Right lobe of liver (tissue), 6 donors: ENCODE results near the gene CENPB. TPM values are rescaled to one million over a fixed set of nuclear protein-coding genes. Genes with fewer than 3 reads are reported as not detected.
A peak's percentile ranks its signal among the peaks of the same experiment; 100 is the strongest.

Experiments used
- ATAC-seq, 4 donors: fragments of 200-7000 bp; cut with Tn5 transposase; one replicate each; pipeline ENCODE4 v1.9.1; 2020; ENCODE audit warnings: mild to moderate bottlenecking in 4 of 4, moderate library complexity in 4 of 4
- DNase-seq, 3 donors: peaks; one replicate each; pipeline ENCODE4 v3.0.0-alpha.2; 2020
- H3K27ac ChIP-seq, 3 donors: fragments of 200-600 bp; one replicate each; pipeline ENCODE4 v1.8.0; 2022
- H3K27me3 ChIP-seq, 2 donors: fragments of 200-600 bp; one replicate each; pipeline ENCODE4 v1.8.0; 2022
- H3K36me3 ChIP-seq, 4 donors: fragments of 200-600 bp; sonication (generic) in 1 of 4; one replicate each; pipeline versions ENCODE4 v1.5.1 to v1.8.0; 2017 to 2022; ENCODE audit warnings: control low read depth in 1 of 4
- H3K4me1 ChIP-seq, 4 donors: fragments of 200-600 bp; sonication (generic) in 1 of 4; one replicate each; pipeline versions ENCODE4 v1.5.1 to v1.8.0; 2017 to 2022; ENCODE audit warnings: control low read depth in 1 of 4
- H3K4me3 ChIP-seq, 3 donors: fragments of 200-600 bp; one replicate each; pipeline ENCODE4 v1.8.0; 2022
- H3K9me3 ChIP-seq, 4 donors: fragments of 200-600 bp; sonication (generic) in 1 of 4; one replicate each; pipeline versions ENCODE4 v1.5.1 to v1.8.0; 2017 to 2022; ENCODE audit warnings: control low read depth in 1 of 4
- CTCF ChIP-seq, 4 donors: fragments of 200-600 bp in 3 of 4; fragments of 450-650 bp in 1 of 4; IDR thresholded peaks; one replicate each; pipeline versions ENCODE4 v1.5.1 to v1.8.0; 2016 to 2022; ENCODE audit warnings: antibody characterized with exemption in 4 of 4, mild to moderate bottlenecking in 2 of 4
- POLR2A ChIP-seq: fragments of 450-650 bp; IDR thresholded peaks from one replicate; pipeline ENCODE4 v1.6.1; 2017; ENCODE audit warnings: antibody characterized with exemption, mild to moderate bottlenecking
- WGBS: methylation state at CpG from one replicate; pipeline ENCODE4 v1.1.6; 2018; ENCODE audit warnings: low coverage, low lambda C conversion rate; ENCODE audit not compliant: insufficient coverage; ENCODE audit errors: missing lambda C conversion rate; 5-methylcytosine and 5-hydroxymethylcytosine counted together
- intact Hi-C, 2 donors: fragments of 100-400 bp; cut with DNase I; formaldehyde crosslinking; loops; one replicate each; pipeline versions ENCODE4 v1.11.2 to v1.14.1; 2022
- total RNA-seq, 6 experiments: library from RNA; depleted of rRNA in 2 of 6; stranded (reverse); fragments of >200 nt in 2 of 6; fragmentation: NEBNext Ultra II Directional in 3 of 6; extraction: Animal tissue kit (Norgen Biotek cat#: 25700) in 3 of 6; gene quantifications; one replicate each; pipeline versions ENCODE4 v1.1.0 to v1.2.4, GENCODE V29; 2016 to 2023
- donor health status: DM: no; HTN: yes; CAD: no.
- donor health status: DM: no; HTN: no; CAD: no.
- donor health status: DM: no; HTN: no; CAD: no.
- donor health status: DM: no; HTN: yes; CAD: no.
- donor health status: DM: no; HTN: yes; CAD: no.

CENPB gene
- total RNA-seq, 6 experiments from 2014 or later: 27.8 to 43.1 (median 31.6) TPM

- no peaks in the 10 kb centered on the region for H3K27me3 ChIP-seq
- DNase-seq (peak; percentile 99 to 100 (median 99)), ATAC-seq (peak; percentile 93 to 97 (median 96))
- H3K4me3 ChIP-seq: peak within 1 kb of the TSS; percentile 59 to 81 (median 75)
- TF ChIP-seq POLR2A: peak; percentile 52
- no peak for TF ChIP-seq CTCF (IDR thresholded peaks at IDR 0.05)
- H3K4me1 ChIP-seq: peaks cover 0 to 14% (median 4%) of the 10 kb centered on the region in 4 donors
- no peaks in the 10 kb centered on the region for H3K9me3 ChIP-seq
- peak within 1 kb of the TSS; percentile 56 to 73 (median 60) for H3K27ac ChIP-seq
- H3K36me3 ChIP-seq: no peaks in the 10 kb centered on the region
- WGBS: 0% methylated on average over 5 of the region's 80 CpGs
- intact Hi-C loops: no loop called here
These were observed 18.9 kb downstream of the CENPB start, which contains the start of gene ADISSP for GRCh38 chr20:3767427-3768341. TSS of gene ADISSP (minus strand) at chr20:3767753. CDS start at chr20:3760100, 7,653 bp downstream.

- DNase-seq: peak in 1 of 3 donors; percentile 38
- no peak overlapping the region for H3K27ac ChIP-seq
These were observed 19.5 kb downstream of the CENPB start for GRCh38 chr20:3767110-3767426.

GRCh38 chr20:3766422-3767109, 20.0 kb downstream of the CENPB start:
- H3K4me1 ChIP-seq: peaks cover 0 to 14% (median 4%) of the 10 kb centered on the region in 4 donors
- ATAC-seq: no peak
- H3K36me3 ChIP-seq: no peaks in the 10 kb centered on the region
- intact Hi-C loops: no loop called here
- H3K27ac ChIP-seq: no peak overlapping the region
- no peaks in the 10 kb centered on the region for H3K9me3 ChIP-seq
- peak overlapping the region in 2 of 3 donors; percentile 75 to 81 for H3K4me3 ChIP-seq
- DNase-seq: peak in 1 of 3 donors; percentile 21
- no peaks in the 10 kb centered on the region for H3K27me3 ChIP-seq
- 40% methylated on average over 4 of the region's 9 CpGs for WGBS
- TF ChIP-seq CTCF (IDR thresholded peaks at IDR 0.05): no peak
- no peak for TF ChIP-seq POLR2A

More at GRCh38 chr20:3767110-3767426, 19.5 kb downstream of the CENPB start:
- peaks cover 0 to 14% (median 4%) of the 10 kb centered on the region in 4 donors for H3K4me1 ChIP-seq
- TF ChIP-seq POLR2A (no peak), CTCF (IDR thresholded peaks at IDR 0.05) (no peak)
- peak overlapping the region; percentile 59 to 81 (median 75) for H3K4me3 ChIP-seq
- H3K36me3 ChIP-seq: no peaks in the 10 kb centered on the region
- WGBS: 36% methylated on average over 7 of the region's 21 CpGs
- ATAC-seq: no peak
- intact Hi-C loops: no loop called here
- H3K27me3 ChIP-seq: no peaks in the 10 kb centered on the region
- no peaks in the 10 kb centered on the region for H3K9me3 ChIP-seq

- Histone ChIP-seq H3K4me3 (no peak overlapping the region), H3K36me3 (no peaks in the 10 kb centered on the region), H3K27me3 (no peaks in the 10 kb centered on the region), H3K9me3 (no peaks in the 10 kb centered on the region), H3K4me1 (peaks cover 0 to 14% (median 4%) of the 10 kb centered on the region in 4 donors), H3K27ac (no peak overlapping the region)
- ATAC-seq (no peak), DNase-seq (no peak)
- TF ChIP-seq CTCF (IDR thresholded peaks at IDR 0.05): no peak
- no peak for TF ChIP-seq POLR2A
- 72% methylated on average over 2 of the region's 3 CpGs for WGBS
- intact Hi-C loops: no loop called here
These were observed 21.2 kb downstream of the CENPB start for GRCh38 chr20:3765171-3765882.
